Ovary (tissue), 9 donors: ENCODE data around the gene PRUNE1. TPM values are rescaled to one million over a fixed set of nuclear protein-coding genes. Genes with fewer than 3 reads are reported as not detected.
A peak's percentile ranks its signal among the peaks of the same experiment; 100 is the strongest.

Source experiments
- DNase-seq, 5 donors: peaks; one replicate each; pipeline ENCODE4 v3.0.0-alpha.2; 2019 to 2020
- H3K27ac ChIP-seq, 2 donors: fragments of 200-600 bp; one replicate each; pipeline versions ENCODE4 v1.5.1 to v1.8.0; 2019 to 2022
- H3K27me3 ChIP-seq: fragments of 200-600 bp; one replicate; pipeline ENCODE4 v1.8.0; 2022
- H3K36me3 ChIP-seq: fragments of 200-600 bp; sonication (generic); one replicate; pipeline ENCODE4 v1.5.1; 2019
- H3K4me1 ChIP-seq: one replicate; pipeline ENCODE4 v1.8.1; 2013; ENCODE audit warnings: mild to moderate bottlenecking, moderate library complexity; ENCODE audit not compliant: insufficient read depth
- H3K4me3 ChIP-seq: fragments of 200-600 bp; sonication (generic); one replicate; pipeline ENCODE4 v1.5.1; 2017
- H3K9me3 ChIP-seq, 2 donors: fragments of 200-600 bp in 1 of 2; sonication (generic) in 1 of 2; one replicate each; pipeline versions ENCODE4 v1.5.1 to v1.8.1; 2013 to 2019; ENCODE audit warnings: mild to moderate bottlenecking in 1 of 2, moderate library complexity in 1 of 2
- EP300 ChIP-seq: sonication (generic); formaldehyde crosslinking; IDR thresholded peaks from one replicate; pipeline ENCODE4 v1.6.1; 2017; ENCODE audit warnings: antibody characterized with exemption
- POLR2A ChIP-seq: fragments of 450-650 bp; IDR thresholded peaks from one replicate; pipeline ENCODE4 v1.6.1; 2017; ENCODE audit warnings: antibody characterized with exemption, mild to moderate bottlenecking, moderate library complexity
- WGBS, 3 donors: extraction: QIAGEN DNeasy Blood & Tissue Kit in 1 of 3; methylation state at CpG; one replicate each; pipeline versions ENCODE4 v1.1.5 to v1.1.7; 2013 to 2017; 5-methylcytosine and 5-hydroxymethylcytosine counted together
- intact Hi-C, 4 donors: fragments of 100-400 bp; cut with DNase I; formaldehyde crosslinking; loops; one replicate each; pipeline versions ENCODE4 v1.11.0 to v1.15.1; 2022 to 2023
- polyA plus RNA-seq, 2 donors: library from polyadenylated mRNA; stranded (reverse); fragments of 200-250 nt in 1 of 2; fragments of 350-450 nt in 1 of 2; fragmentation: Illumina TruSeq in 1 of 2; extraction: RNeasy Lipid Tissue Mini Kit (QIAGEN cat#74804) in 1 of 2; gene quantifications; one replicate each; pipeline ENCODE4 v1.2.3, GENCODE V29; 2013 to 2014
- total RNA-seq, 7 donors: library from RNA; depleted of rRNA in 2 of 7; stranded (reverse); fragments of >200 nt in 2 of 7; fragmentation: NEBNext Ultra II Directional in 3 of 7; extraction: Animal tissue kit (Norgen Biotek cat#: 25700) in 3 of 7; gene quantifications; one replicate each; pipeline versions ENCODE4 v1.1.0 to v1.2.4, GENCODE V29; 2016 to 2023
- TF ChIP-seq, protein P1 (sequence below), 3 donors: fragments of 450-650 bp in 2 of 3; fragments of 200-600 bp in 1 of 3; IDR thresholded peaks; one replicate each; pipeline versions ENCODE4 v1.5.1 to v1.8.0; 2016 to 2022; ENCODE audit warnings: antibody characterized with exemption in 3 of 3, mild to moderate bottlenecking in 1 of 3
- donor health status: DM: no; HTN: no; CAD: no; lungs with moderate emphysema.
- donor health status: DM: no; HTN: no; CAD: no.
- donor health status: Bipolar disorder and iron deficiency.
- donor health status: DM: yes; HTN: yes; CAD: no.
- donor health status: DM: no; HTN: no; CAD: no.
- donor health status: DM: yes; HTN: yes; CAD: no.

The PRUNE1 gene
- total and polyA plus RNA-seq, 9 donors: 17.2 to 30.7 (median 22.9) TPM

DNA sequence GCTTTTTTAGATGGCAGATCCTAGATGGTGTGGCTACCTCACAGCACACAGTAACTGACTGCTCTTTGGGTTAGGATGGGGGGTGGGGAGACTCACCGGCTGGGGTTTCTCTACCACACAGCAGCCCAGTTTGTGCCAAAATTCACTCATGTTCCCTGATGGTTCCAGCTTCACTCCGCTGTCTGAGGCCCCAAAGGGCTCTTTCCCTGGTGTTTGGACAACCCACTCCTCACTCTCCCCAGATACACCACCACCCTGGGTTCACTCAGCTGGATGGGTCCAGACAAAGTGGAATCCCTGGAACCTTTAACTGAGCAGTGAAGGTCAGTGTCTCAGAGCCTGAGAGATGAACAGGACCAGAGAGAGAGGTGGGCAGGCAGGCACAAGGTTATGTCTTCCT is 47.3 kb downstream of the PRUNE1 start:
- H3K4me3 ChIP-seq: no peak overlapping the region
- peaks cover 13% of the 10 kb centered on the region for H3K4me1 ChIP-seq
- intact Hi-C loops: no loop called here
- no peaks in the 10 kb centered on the region for H3K36me3 ChIP-seq
- 44 to 100% (median 88%) methylated on average over 1 to 2 of the region's 2 CpGs for WGBS, 3 donors
- no peaks in the 10 kb centered on the region for H3K27me3 ChIP-seq
- no peak overlapping the region for H3K27ac ChIP-seq
- no peaks in the 10 kb centered on the region for H3K9me3 ChIP-seq
- no peak for DNase-seq
- TF ChIP-seq EP300 (no peak), POLR2A (no peak)
- TF ChIP-seq, protein P1, sequence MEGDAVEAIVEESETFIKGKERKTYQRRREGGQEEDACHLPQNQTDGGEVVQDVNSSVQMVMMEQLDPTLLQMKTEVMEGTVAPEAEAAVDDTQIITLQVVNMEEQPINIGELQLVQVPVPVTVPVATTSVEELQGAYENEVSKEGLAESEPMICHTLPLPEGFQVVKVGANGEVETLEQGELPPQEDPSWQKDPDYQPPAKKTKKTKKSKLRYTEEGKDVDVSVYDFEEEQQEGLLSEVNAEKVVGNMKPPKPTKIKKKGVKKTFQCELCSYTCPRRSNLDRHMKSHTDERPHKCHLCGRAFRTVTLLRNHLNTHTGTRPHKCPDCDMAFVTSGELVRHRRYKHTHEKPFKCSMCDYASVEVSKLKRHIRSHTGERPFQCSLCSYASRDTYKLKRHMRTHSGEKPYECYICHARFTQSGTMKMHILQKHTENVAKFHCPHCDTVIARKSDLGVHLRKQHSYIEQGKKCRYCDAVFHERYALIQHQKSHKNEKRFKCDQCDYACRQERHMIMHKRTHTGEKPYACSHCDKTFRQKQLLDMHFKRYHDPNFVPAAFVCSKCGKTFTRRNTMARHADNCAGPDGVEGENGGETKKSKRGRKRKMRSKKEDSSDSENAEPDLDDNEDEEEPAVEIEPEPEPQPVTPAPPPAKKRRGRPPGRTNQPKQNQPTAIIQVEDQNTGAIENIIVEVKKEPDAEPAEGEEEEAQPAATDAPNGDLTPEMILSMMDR (IDR thresholded peaks at IDR 0.05): no peak

DNA sequence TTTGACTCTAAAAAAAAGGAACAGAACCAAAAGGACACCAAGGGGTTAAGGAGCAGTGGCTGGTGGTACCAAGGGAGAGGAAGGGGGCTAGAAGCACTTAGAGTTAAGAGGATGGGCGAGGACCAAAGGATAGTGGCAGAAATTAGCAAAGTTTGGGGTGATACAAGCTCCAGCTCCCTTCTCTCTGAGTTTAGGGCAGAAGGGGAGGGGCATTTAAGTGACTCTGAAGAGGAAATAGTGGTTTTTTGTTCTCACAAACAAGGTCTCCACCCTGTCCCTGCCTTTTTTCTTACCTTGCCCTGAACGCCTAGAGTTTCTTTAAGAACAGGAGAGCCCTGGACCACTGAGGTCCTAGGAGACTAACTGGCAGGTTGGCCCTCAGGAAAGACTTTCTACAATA is 47.9 kb downstream of the PRUNE1 start:
- TF ChIP-seq EP300 (no peak), POLR2A (no peak)
- TF ChIP-seq, protein P1 (IDR thresholded peaks at IDR 0.05): no peak
- H3K36me3 ChIP-seq: no peaks in the 10 kb centered on the region
- intact Hi-C loops: no loop called here
- H3K4me1 ChIP-seq: peaks cover 13% of the 10 kb centered on the region
- no peak overlapping the region for H3K4me3 ChIP-seq
- H3K27ac ChIP-seq: no peak overlapping the region
- no peaks in the 10 kb centered on the region for H3K9me3 ChIP-seq
- no peaks in the 10 kb centered on the region for H3K27me3 ChIP-seq
- 42 to 64% (median 55%) methylated on average over 2 of the region's 2 CpGs for WGBS, 3 donors
- DNase-seq: no peak

DNA sequence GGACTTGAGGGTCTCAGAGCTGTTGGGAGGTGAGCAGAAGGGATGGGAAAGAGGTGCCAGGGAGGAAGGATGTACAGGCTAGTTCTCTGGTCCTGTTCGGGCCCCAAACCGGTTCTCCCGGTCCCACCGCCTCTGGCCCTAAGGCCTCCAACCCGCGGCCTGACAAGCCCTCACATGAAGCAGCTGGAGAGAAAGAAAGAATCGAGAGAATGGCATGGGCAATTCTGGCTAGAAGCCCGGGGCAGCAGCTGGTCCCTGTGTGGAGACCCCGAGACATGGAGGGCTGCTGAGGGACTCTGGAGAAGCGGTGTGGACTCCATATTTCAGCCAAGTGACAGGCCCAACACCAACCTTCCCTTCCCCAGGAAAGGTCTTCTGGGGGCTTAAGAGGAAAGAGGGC is 50.4 kb downstream of the PRUNE1 start:
- H3K27me3 ChIP-seq: no peaks in the 10 kb centered on the region
- H3K27ac ChIP-seq: peak overlapping the region; percentile 72 to 73
- WGBS, 3 donors: 0 to 2% (median 0%) methylated on average over 10 of the region's 10 CpGs
- intact Hi-C loops: no loop called here
- no peaks in the 10 kb centered on the region for H3K9me3 ChIP-seq
- peak overlapping the region; percentile 95 for H3K4me3 ChIP-seq
- TF ChIP-seq EP300 (no peak), POLR2A (no peak)
- TF ChIP-seq, protein P1 (IDR thresholded peaks at IDR 0.05): no peak
- no peaks in the 10 kb centered on the region for H3K36me3 ChIP-seq
- DNase-seq: peak in 4 of 5 donors; percentile 41 to 59 (median 52)
- H3K4me1 ChIP-seq: peaks cover 13% of the 10 kb centered on the region

DNA sequence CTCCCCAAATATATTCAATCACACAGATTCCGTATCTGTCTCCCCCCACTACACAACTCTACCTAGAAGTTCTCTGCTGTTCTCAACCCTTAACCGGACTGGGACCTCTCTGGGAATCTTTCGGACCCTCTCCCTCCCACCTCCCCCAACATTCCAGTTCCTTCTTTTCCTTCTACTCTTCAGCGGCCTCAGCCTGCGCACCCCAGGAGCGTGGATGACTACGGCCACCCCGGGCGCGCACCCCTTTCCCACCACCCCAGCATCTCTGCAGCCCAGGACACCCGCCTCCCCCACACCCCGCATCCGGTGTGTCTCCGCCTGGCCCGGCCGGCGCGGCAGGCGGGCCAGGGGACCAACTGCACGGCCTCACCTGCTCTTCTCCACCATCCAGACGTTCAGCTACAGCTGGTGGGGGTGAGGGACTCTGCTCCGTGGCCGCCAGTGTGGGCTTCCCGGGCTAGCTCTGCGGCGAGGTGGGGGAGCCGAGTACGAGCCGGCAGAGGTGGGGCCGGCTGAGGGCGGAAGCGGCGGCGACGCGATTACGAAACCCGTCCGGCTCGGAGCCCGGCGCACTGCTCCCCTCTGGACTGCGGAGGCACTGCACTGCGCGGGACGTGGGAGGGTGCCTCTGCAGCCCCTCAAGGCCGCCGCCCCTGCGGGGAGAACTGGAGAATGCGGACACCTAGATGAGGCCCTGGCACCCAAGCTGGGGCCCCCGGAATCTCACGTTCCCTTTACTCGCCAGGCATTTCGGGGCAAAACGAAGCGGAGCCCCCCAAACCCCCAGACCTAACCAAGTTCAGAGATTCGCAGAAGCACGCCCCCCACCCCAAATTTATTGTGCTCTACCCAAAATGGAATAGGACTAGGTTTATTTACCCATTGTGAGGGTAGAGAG is 51.1 kb downstream of the PRUNE1 start, which contains the start of gene CDC42SE1:
TSS of gene CDC42SE1 (minus strand) at position 514 of the 898 bp plus-strand sequence. CDS start 3,892 bp downstream, outside the sequence.
- TF ChIP-seq, protein P1 (IDR thresholded peaks at IDR 0.05): peak; percentile 82 to 95 (median 85)
- TF ChIP-seq EP300 (no peak), POLR2A (peak; percentile 93)
- peak; percentile 77 to 90 (median 85) for DNase-seq
- no peaks in the 10 kb centered on the region for H3K27me3 ChIP-seq
- H3K36me3 ChIP-seq: no peaks in the 10 kb centered on the region
- H3K9me3 ChIP-seq: no peaks in the 10 kb centered on the region
- peak within 1 kb of the TSS; percentile 72 to 73 for H3K27ac ChIP-seq
- H3K4me1 ChIP-seq: peaks cover 13% of the 10 kb centered on the region
- intact Hi-C loops: no loop called here
- H3K4me3 ChIP-seq: peak within 1 kb of the TSS; percentile 95
- 0 to 1% (median 0%) methylated on average over 55 to 58 of the region's 58 CpGs for WGBS, 3 donors
